Erythroblast (primary cell): ENCODE results near the gene CLPSL2.

Experiments used
- GATA1 ChIP-seq: IDR thresholded peaks from 2 replicates; pipeline ENCODE4 v1.6.1; 2011; ENCODE audit warnings: low read depth, mild to moderate bottlenecking, control low read depth, low read length, moderate library complexity
- POLR2A ChIP-seq: IDR thresholded peaks from 2 replicates; pipeline ENCODE4 v1.6.1; 2011; ENCODE audit warnings: mild to moderate bottlenecking, low read length

DNA sequence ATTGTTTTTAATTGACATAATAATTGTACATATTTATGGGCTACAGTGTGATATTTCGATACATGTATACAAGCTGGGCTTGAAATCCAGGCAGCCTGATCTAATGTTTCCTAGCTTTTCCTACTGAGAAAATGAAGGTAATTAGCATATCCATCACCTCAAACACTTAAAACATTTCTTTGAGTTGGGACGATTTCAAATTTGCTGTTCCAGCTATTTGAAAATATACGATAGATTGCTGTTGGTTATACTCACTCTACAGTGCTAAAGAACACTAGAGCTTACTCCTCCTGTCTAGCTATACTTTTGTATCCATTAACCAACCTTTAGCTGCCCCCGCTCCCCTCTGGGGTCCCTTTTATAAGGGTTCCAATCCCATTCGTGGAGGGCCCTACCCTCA, 33.4 kb downstream of the CLPSL2 start:
- TF ChIP-seq POLR2A, result no peak
- no peak for TF ChIP-seq GATA1
